ENCODE data around the gene OTUD4. TPM values are rescaled to one million over a fixed set of nuclear protein-coding genes. Genes with fewer than 3 reads are reported as not detected.

OTUD4 gene
- total and polyA plus RNA-seq, 9 of the 15 experiments (the other 6 are each of a cell fraction or from before 2014, with no cell fraction given): 4.2 to 29.0 (median 24.8) TPM

DNA sequence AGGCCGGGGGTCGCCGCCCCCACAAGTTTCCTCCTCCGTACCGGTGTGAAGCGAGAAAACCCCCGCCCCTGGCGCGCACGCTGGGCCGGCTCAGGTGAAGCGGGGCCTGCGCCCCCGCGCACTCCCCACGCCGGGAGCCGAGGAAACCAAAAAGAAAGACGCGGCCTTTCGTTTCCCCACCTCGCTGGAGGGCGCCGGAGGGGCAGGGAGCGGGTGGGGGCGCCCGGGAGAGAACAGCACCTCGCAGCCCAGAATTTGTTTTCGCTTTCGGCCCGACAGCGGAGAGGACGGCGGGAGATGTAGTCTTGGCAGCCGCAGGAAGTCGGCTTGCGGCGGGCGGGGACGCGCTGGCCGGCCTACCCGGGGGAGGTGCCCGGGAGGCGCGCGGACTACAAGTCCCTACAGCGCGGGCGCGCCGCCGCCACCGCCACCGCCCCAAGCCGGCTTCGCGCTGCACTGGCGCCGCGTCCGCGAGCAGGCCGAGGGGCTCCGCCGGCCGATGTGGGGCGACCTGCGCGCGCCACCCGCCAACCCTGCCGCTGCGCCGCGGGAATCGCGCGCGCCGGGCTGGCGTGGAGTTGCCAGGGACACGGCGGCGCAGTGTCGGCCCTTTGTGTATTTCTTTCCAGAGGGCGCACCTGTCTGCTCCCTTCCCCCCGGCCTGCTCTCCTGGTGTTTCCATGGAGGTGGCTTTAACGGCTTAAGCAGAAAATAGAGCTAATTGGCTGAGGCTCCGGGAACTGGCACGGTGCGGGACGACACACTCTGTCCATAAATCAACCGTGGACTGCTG, at the start of gene OTUD4 (continued):
- TF ChIP-seq, protein P1, sequence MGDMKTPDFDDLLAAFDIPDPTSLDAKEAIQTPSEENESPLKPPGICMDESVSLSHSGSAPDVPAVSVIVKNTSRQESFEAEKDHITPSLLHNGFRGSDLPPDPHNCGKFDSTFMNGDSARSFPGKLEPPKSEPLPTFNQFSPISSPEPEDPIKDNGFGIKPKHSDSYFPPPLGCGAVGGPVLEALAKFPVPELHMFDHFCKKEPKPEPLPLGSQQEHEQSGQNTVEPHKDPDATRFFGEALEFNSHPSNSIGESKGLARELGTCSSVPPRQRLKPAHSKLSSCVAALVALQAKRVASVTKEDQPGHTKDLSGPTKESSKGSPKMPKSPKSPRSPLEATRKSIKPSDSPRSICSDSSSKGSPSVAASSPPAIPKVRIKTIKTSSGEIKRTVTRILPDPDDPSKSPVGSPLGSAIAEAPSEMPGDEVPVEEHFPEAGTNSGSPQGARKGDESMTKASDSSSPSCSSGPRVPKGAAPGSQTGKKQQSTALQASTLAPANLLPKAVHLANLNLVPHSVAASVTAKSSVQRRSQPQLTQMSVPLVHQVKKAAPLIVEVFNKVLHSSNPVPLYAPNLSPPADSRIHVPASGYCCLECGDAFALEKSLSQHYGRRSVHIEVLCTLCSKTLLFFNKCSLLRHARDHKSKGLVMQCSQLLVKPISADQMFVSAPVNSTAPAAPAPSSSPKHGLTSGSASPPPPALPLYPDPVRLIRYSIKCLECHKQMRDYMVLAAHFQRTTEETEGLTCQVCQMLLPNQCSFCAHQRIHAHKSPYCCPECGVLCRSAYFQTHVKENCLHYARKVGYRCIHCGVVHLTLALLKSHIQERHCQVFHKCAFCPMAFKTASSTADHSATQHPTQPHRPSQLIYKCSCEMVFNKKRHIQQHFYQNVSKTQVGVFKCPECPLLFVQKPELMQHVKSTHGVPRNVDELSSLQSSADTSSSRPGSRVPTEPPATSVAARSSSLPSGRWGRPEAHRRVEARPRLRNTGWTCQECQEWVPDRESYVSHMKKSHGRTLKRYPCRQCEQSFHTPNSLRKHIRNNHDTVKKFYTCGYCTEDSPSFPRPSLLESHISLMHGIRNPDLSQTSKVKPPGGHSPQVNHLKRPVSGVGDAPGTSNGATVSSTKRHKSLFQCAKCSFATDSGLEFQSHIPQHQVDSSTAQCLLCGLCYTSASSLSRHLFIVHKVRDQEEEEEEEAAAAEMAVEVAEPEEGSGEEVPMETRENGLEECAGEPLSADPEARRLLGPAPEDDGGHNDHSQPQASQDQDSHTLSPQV (IDR thresholded peaks at IDR 0.05): no peak; the same call in 1 of the 2 replicates
- TF ChIP-seq NR2F6 (CRISPR knock-in tag; IDR thresholded peaks at IDR 0.05) (no peak), NELFE (IDR thresholded peaks at IDR 0.05; ENCODE audit: insufficient read depth, insufficient read length) (no peak), NBN (IDR thresholded peaks at IDR 0.05; ENCODE audit: low read depth) (no peak), NFE2 (IDR thresholded peaks at IDR 0.05; ENCODE audit: low read depth) (no peak), HCFC1 (IDR thresholded peaks at IDR 0.05; ENCODE audit: low read depth, low read length) (peak; percentile 94), MAFF (IDR thresholded peaks at IDR 0.05; ENCODE audit: low read length) (no peak), MAZ (CRISPR knock-in tag; conservative IDR thresholded peaks at IDR 0.05 in 1 of 2, IDR thresholded peaks at IDR 0.05 in 1 of 2) (peak; percentile 90 to 97), SREBF1 (IDR thresholded peaks at IDR 0.05; ENCODE audit: borderline replicate concordance, low read depth, low read length) (no peak), POLR2B (IDR thresholded peaks at IDR 0.05; ENCODE audit: low read depth, partially characterized antibody) (peak; percentile 36), CBX8 (IDR thresholded peaks at IDR 0.05; ENCODE audit: borderline replicate concordance, extremely low read depth, low read depth, low read length, poor library complexity, severe bottlenecking) (no peak), E2F3 (CRISPR knock-in tag; IDR thresholded peaks at IDR 0.05) (no peak), BMI1 (IDR thresholded peaks at IDR 0.05; ENCODE audit: low read length) (no peak), CAMTA2 (CRISPR knock-in tag; conservative IDR thresholded peaks at IDR 0.05) (no peak)
- TF ChIP-seq, protein P2, sequence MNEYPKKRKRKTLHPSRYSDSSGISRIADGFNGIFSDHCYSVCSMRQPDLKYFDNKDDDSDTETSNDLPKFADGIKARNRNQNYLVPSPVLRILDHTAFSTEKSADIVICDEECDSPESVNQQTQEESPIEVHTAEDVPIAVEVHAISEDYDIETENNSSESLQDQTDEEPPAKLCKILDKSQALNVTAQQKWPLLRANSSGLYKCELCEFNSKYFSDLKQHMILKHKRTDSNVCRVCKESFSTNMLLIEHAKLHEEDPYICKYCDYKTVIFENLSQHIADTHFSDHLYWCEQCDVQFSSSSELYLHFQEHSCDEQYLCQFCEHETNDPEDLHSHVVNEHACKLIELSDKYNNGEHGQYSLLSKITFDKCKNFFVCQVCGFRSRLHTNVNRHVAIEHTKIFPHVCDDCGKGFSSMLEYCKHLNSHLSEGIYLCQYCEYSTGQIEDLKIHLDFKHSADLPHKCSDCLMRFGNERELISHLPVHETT (CRISPR knock-in tag; conservative IDR thresholded peaks at IDR 0.05 in 1 of 2, IDR thresholded peaks at IDR 0.05 in 1 of 2): no peak
- TF ChIP-seq, protein P3, sequence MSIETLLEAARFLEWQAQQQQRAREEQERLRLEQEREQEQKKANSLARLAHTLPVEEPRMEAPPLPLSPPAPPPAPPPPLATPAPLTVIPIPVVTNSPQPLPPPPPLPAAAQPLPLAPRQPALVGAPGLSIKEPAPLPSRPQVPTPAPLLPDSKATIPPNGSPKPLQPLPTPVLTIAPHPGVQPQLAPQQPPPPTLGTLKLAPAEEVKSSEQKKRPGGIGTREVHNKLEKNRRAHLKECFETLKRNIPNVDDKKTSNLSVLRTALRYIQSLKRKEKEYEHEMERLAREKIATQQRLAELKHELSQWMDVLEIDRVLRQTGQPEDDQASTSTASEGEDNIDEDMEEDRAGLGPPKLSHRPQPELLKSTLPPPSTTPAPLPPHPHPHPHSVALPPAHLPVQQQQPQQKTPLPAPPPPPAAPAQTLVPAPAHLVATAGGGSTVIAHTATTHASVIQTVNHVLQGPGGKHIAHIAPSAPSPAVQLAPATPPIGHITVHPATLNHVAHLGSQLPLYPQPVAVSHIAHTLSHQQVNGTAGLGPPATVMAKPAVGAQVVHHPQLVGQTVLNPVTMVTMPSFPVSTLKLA (conservative IDR thresholded peaks at IDR 0.05): peak in 1 of 2 experiments; percentile 57; a peak in 3 of 4 replicates
- TF ChIP-seq, protein P4, sequence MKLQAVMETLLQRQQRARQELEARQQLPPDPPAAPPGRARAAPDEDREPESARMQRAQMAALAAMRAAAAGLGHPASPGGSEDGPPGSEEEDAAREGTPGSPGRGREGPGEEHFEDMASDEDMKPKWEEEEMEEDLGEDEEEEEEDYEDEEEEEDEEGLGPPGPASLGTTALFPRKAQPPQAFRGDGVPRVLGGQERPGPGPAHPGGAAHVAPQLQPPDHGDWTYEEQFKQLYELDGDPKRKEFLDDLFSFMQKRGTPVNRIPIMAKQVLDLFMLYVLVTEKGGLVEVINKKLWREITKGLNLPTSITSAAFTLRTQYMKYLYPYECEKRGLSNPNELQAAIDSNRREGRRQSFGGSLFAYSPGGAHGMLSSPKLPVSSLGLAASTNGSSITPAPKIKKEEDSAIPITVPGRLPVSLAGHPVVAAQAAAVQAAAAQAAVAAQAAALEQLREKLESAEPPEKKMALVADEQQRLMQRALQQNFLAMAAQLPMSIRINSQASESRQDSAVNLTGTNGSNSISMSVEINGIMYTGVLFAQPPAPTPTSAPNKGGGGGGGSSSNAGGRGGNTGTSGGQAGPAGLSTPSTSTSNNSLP (IDR thresholded peaks at IDR 0.05; ENCODE audit: borderline replicate concordance, low read depth, low read length): no peak

All from K562 (cell line).